Left lung (tissue), 10 donors: ENCODE results near the gene RDM1. TPM values are rescaled to one million over a fixed set of nuclear protein-coding genes. Genes with fewer than 3 reads are reported as not detected.

Experiments
- ATAC-seq: fragments of 200-7000 bp; cut with Tn5 transposase; one replicate; pipeline ENCODE4 v1.9.1; 2020; ENCODE audit warnings: moderate library complexity
- DNase-seq, 4 donors: peaks; one replicate each; pipeline ENCODE4 v3.0.0-alpha.2; 2013 to 2020
- H3K27ac ChIP-seq, 2 donors: fragments of 200-600 bp; sonication (generic) in 1 of 2; one replicate each; pipeline versions ENCODE4 v1.5.0 to v1.8.0; 2020 to 2021
- H3K27me3 ChIP-seq, 2 donors: fragments of 200-600 bp; sonication (generic) in 1 of 2; one replicate each; pipeline versions ENCODE4 v1.5.0 to v1.8.0; 2020 to 2021
- H3K36me3 ChIP-seq, 2 donors: fragments of 200-600 bp; sonication (generic) in 1 of 2; one replicate each; pipeline versions ENCODE4 v1.5.0 to v1.8.0; 2020 to 2021
- H3K4me1 ChIP-seq, 2 donors: fragments of 200-600 bp; one replicate each; pipeline ENCODE4 v1.8.0; 2021
- H3K4me3 ChIP-seq, 2 donors: fragments of 200-600 bp; sonication (generic) in 1 of 2; one replicate each; pipeline versions ENCODE4 v1.5.0 to v1.8.0; 2020 to 2021; ENCODE audit warnings: mild to moderate bottlenecking in 1 of 2
- H3K9me3 ChIP-seq, 2 donors: fragments of 200-600 bp; sonication (generic) in 1 of 2; one replicate each; pipeline versions ENCODE4 v1.5.0 to v1.8.0; 2020 to 2021
- CTCF ChIP-seq, 2 donors: fragments of 200-600 bp; sonication (generic) in 1 of 2; IDR thresholded peaks; one replicate each; pipeline versions ENCODE4 v1.5.0 to v1.8.0; 2021; ENCODE audit warnings: antibody characterized with exemption in 2 of 2
- intact Hi-C, 2 donors: fragments of 100-400 bp; cut with DNase I; formaldehyde crosslinking; loops; one replicate each; pipeline versions ENCODE4 v1.11.2 to v1.14.2; 2022
- polyA plus RNA-seq, 6 donors: library from polyadenylated mRNA; unstranded; fragments of 120-200 nt; gene quantifications; one replicate each; pipeline ENCODE4 v1.2.1, GENCODE V29; 2013; ENCODE audit not compliant: insufficient read length in 6 of 6
- total RNA-seq, 2 donors: library from RNA; stranded (reverse); fragmentation: NEBNext Ultra II Directional; extraction: Animal tissue kit (Norgen Biotek cat#: 25700); gene quantifications; one replicate each; pipeline ENCODE4 v1.2.1, GENCODE V29; 2021
- donor health status: DM: no; HTN: yes; CAD: no.
- donor health status: DM: no; HTN: no; CAD: no.

RDM1 gene
- total and polyA plus RNA-seq, 8 donors: 1.8 to 4.2 (median 2.5) TPM; not detected in 1

GRCh38 chr17:35894206-35894605, 36.4 kb downstream of the RDM1 start:
- no peak for TF ChIP-seq CTCF (IDR thresholded peaks at IDR 0.05)
- intact Hi-C loops: no loop called here
- H3K9me3 ChIP-seq: no peaks in the 10 kb centered on the region

GRCh38 chr17:35893751-35894150, 36.8 kb downstream of the RDM1 start:
- Histone ChIP-seq H3K27me3 (no peaks in the 10 kb centered on the region), H3K4me1 (peaks cover 0 to 44% of the 10 kb centered on the region in 2 donors), H3K36me3 (no peaks in the 10 kb centered on the region), H3K27ac (no peak overlapping the region), H3K4me3 (no peak overlapping the region), H3K9me3 (no peaks in the 10 kb centered on the region)
- intact Hi-C loops: no loop called here
- DNase-seq (no peak), ATAC-seq (no peak)
- TF ChIP-seq CTCF (IDR thresholded peaks at IDR 0.05): no peak

More at GRCh38 chr17:35894206-35894605, 36.4 kb downstream of the RDM1 start:
- H3K4me1 ChIP-seq: peaks cover 0 to 46% of the 10 kb centered on the region in 2 donors
- H3K27ac ChIP-seq: no peak overlapping the region
- H3K36me3 ChIP-seq: no peaks in the 10 kb centered on the region
- no peaks in the 10 kb centered on the region for H3K27me3 ChIP-seq
- no peak for ATAC-seq
- H3K4me3 ChIP-seq: no peak overlapping the region
- no peak for DNase-seq

- TF ChIP-seq CTCF (IDR thresholded peaks at IDR 0.05): no peak
These were observed 38.2 kb downstream of the RDM1 start for GRCh38 chr17:35892091-35893035.

GRCh38 chr17:35891269-35891668, 39.3 kb downstream of the RDM1 start:
- TF ChIP-seq CTCF (IDR thresholded peaks at IDR 0.05): no peak
- Histone ChIP-seq H3K9me3 (no peaks in the 10 kb centered on the region), H3K4me1 (peaks cover 0 to 32% of the 10 kb centered on the region in 2 donors), H3K4me3 (no peak overlapping the region), H3K27me3 (no peaks in the 10 kb centered on the region), H3K36me3 (no peaks in the 10 kb centered on the region), H3K27ac (no peak overlapping the region)
- ATAC-seq: no peak
- intact Hi-C loops: no loop called here
- no peak for DNase-seq

More at GRCh38 chr17:35892091-35893035, 38.2 kb downstream of the RDM1 start:
- no peaks in the 10 kb centered on the region for H3K27me3 ChIP-seq
- peaks cover 0 to 38% of the 10 kb centered on the region in 2 donors for H3K4me1 ChIP-seq
- peak; percentile 37 for ATAC-seq
- H3K36me3 ChIP-seq: no peaks in the 10 kb centered on the region
- no peak for DNase-seq
- no peaks in the 10 kb centered on the region for H3K9me3 ChIP-seq
- H3K27ac ChIP-seq: peak overlapping the region in 1 of 2 donors; percentile 6
- intact Hi-C loops: no loop called here
- H3K4me3 ChIP-seq: no peak overlapping the region

GRCh38 chr17:35890774-35891155, 39.8 kb downstream of the RDM1 start:
- Histone ChIP-seq H3K4me3 (no peak overlapping the region), H3K36me3 (no peaks in the 10 kb centered on the region), H3K27me3 (no peaks in the 10 kb centered on the region), H3K9me3 (no peaks in the 10 kb centered on the region), H3K27ac (no peak overlapping the region), H3K4me1 (peaks cover 0 to 27% of the 10 kb centered on the region in 2 donors)
- intact Hi-C loops: no loop called here
- DNase-seq (no peak), ATAC-seq (no peak)
- TF ChIP-seq CTCF (IDR thresholded peaks at IDR 0.05): no peak
